ENCODE data around the gene OR4D1.

OR4D1 gene

GRCh38 chr17:58112970-58113631 lies 35.1 kb upstream of the OR4D1 start:
- H2BK120ac ChIP-seq (ENCODE audit: low read depth, low read length): no peak overlapping the region
- H3K27me3 ChIP-seq (ENCODE audit: control insufficient read depth in 1 of 2, insufficient read depth in 1 of 2, low read length in 2 of 2): peaks cover 37 to 44% of the 10 kb centered on the region in 2 experiments
- H3K79me1 ChIP-seq (replicated peaks; ENCODE audit: low read length, poor library complexity, severe bottlenecking): no peaks in the 10 kb centered on the region
- no peak overlapping the region for H3K14ac ChIP-seq (ENCODE audit: low read length in 2 of 2)
- H4K91ac ChIP-seq (ENCODE audit: low read length): no peak overlapping the region
- H3K4me2 ChIP-seq (ENCODE audit: low read length, poor library complexity, severe bottlenecking): no peak overlapping the region
- WGBS: 47% methylated on average over 16 of the region's 17 CpGs
- no peak overlapping the region for H2BK12ac ChIP-seq (ENCODE audit: low read length in 2 of 2)
- no peak overlapping the region for H3K9ac ChIP-seq (ENCODE audit: low read length)
- H3K9me3 ChIP-seq (ENCODE audit: control insufficient read depth, low read length): no peaks in the 10 kb centered on the region
- no peak overlapping the region for H4K8ac ChIP-seq (ENCODE audit: low read length)
- no peak overlapping the region for H3K18ac ChIP-seq (ENCODE audit: low read depth in 1 of 2, low read length in 2 of 2)
- no peak overlapping the region for H2AK5ac ChIP-seq (ENCODE audit: low read length, severe bottlenecking)
- no peak overlapping the region for H2BK5ac ChIP-seq (ENCODE audit: low read depth, low read length, poor library complexity, severe bottlenecking)
- DNase-seq: peak; percentile 74
- H3K4me1 ChIP-seq (ENCODE audit: control insufficient read depth, insufficient read depth, low read depth, low read length): no peaks in the 10 kb centered on the region
- H3K27ac ChIP-seq (ENCODE audit: low read length, poor library complexity, severe bottlenecking): no peak overlapping the region
- H3K4ac ChIP-seq (ENCODE audit: low read depth in 1 of 2, low read length in 2 of 2): no peak overlapping the region
- H3K4me3 ChIP-seq (ENCODE audit: insufficient read depth in 1 of 2, low read depth in 1 of 2, low read length in 2 of 2): no peak overlapping the region
- no peak overlapping the region for H2AFZ ChIP-seq (ENCODE audit: low read depth, low read length)
- no peak overlapping the region for H2BK15ac ChIP-seq (ENCODE audit: low read depth, poor library complexity, severe bottlenecking)
- H3K36me3 ChIP-seq (ENCODE audit: control insufficient read depth in 1 of 2, insufficient read depth in 2 of 2, low read depth in 1 of 2, low read length in 2 of 2): no peaks in the 10 kb centered on the region
- H3K23ac ChIP-seq (ENCODE audit: low read length in 2 of 2): no peak overlapping the region

- H2BK12ac ChIP-seq (ENCODE audit: low read length in 2 of 2): no peak overlapping the region
- H3K27ac ChIP-seq (ENCODE audit: low read length, poor library complexity, severe bottlenecking): no peak overlapping the region
- H3K4me2 ChIP-seq (ENCODE audit: low read length, poor library complexity, severe bottlenecking): no peak overlapping the region
- H4K8ac ChIP-seq (ENCODE audit: low read length): no peak overlapping the region
- H3K27me3 ChIP-seq (ENCODE audit: control insufficient read depth in 1 of 2, insufficient read depth in 1 of 2, low read length in 2 of 2): peaks cover 37 to 46% of the 10 kb centered on the region in 2 experiments
- no peak overlapping the region for H3K4me3 ChIP-seq (ENCODE audit: insufficient read depth in 1 of 2, low read depth in 1 of 2, low read length in 2 of 2)
- H2AK5ac ChIP-seq (ENCODE audit: low read length, severe bottlenecking): no peak overlapping the region
- H3K79me1 ChIP-seq (replicated peaks; ENCODE audit: low read length, poor library complexity, severe bottlenecking): no peaks in the 10 kb centered on the region
- H3K36me3 ChIP-seq (ENCODE audit: control insufficient read depth in 1 of 2, insufficient read depth in 2 of 2, low read depth in 1 of 2, low read length in 2 of 2): no peaks in the 10 kb centered on the region
- no peak overlapping the region for H3K23ac ChIP-seq (ENCODE audit: low read length in 2 of 2)
- H3K9me3 ChIP-seq (ENCODE audit: control insufficient read depth, low read length): no peaks in the 10 kb centered on the region
- no peak overlapping the region for H4K91ac ChIP-seq (ENCODE audit: low read length)
- no peak overlapping the region for H2BK120ac ChIP-seq (ENCODE audit: low read depth, low read length)
- H2BK15ac ChIP-seq (ENCODE audit: low read depth, poor library complexity, severe bottlenecking): no peak overlapping the region
- H3K4ac ChIP-seq (ENCODE audit: low read depth in 1 of 2, low read length in 2 of 2): no peak overlapping the region
- no peak overlapping the region for H2AFZ ChIP-seq (ENCODE audit: low read depth, low read length)
- no peaks in the 10 kb centered on the region for H3K4me1 ChIP-seq (ENCODE audit: control insufficient read depth, insufficient read depth, low read depth, low read length)
- no peak overlapping the region for H3K18ac ChIP-seq (ENCODE audit: low read depth in 1 of 2, low read length in 2 of 2)
- H3K9ac ChIP-seq (ENCODE audit: low read length): no peak overlapping the region
- no peak for DNase-seq
- no peak overlapping the region for H3K14ac ChIP-seq (ENCODE audit: low read length in 2 of 2)
- WGBS: 81% methylated on average over 4 of the region's 4 CpGs
- H2BK5ac ChIP-seq (ENCODE audit: low read depth, low read length, poor library complexity, severe bottlenecking): no peak overlapping the region
Observed at GRCh38 chr17:58113947-58114346, 34.2 kb upstream of the OR4D1 start.

- no peak overlapping the region for H2BK15ac ChIP-seq (ENCODE audit: low read depth, poor library complexity, severe bottlenecking)
- H4K91ac ChIP-seq (ENCODE audit: low read length): no peak overlapping the region
- H3K4me1 ChIP-seq (ENCODE audit: control insufficient read depth, insufficient read depth, low read depth, low read length): no peaks in the 10 kb centered on the region
- H3K36me3 ChIP-seq (ENCODE audit: control insufficient read depth in 1 of 2, insufficient read depth in 2 of 2, low read depth in 1 of 2, low read length in 2 of 2): no peaks in the 10 kb centered on the region
- no peak overlapping the region for H3K9ac ChIP-seq (ENCODE audit: low read length)
- H3K9me3 ChIP-seq (ENCODE audit: control insufficient read depth, low read length): no peaks in the 10 kb centered on the region
- H2AK5ac ChIP-seq (ENCODE audit: low read length, severe bottlenecking): no peak overlapping the region
- no peak overlapping the region for H4K8ac ChIP-seq (ENCODE audit: low read length)
- H3K79me1 ChIP-seq (replicated peaks; ENCODE audit: low read length, poor library complexity, severe bottlenecking): no peaks in the 10 kb centered on the region
- H3K14ac ChIP-seq (ENCODE audit: low read length in 2 of 2): no peak overlapping the region
- no peak for DNase-seq
- H2BK120ac ChIP-seq (ENCODE audit: low read depth, low read length): no peak overlapping the region
- 96% methylated on average over 5 of the region's 5 CpGs for WGBS
- no peak overlapping the region for H3K27ac ChIP-seq (ENCODE audit: low read length, poor library complexity, severe bottlenecking)
- no peak overlapping the region for H2BK12ac ChIP-seq (ENCODE audit: low read length in 2 of 2)
- no peak overlapping the region for H3K4ac ChIP-seq (ENCODE audit: low read depth in 1 of 2, low read length in 2 of 2)
- H3K4me3 ChIP-seq (ENCODE audit: insufficient read depth in 1 of 2, low read depth in 1 of 2, low read length in 2 of 2): no peak overlapping the region
- H3K23ac ChIP-seq (ENCODE audit: low read length in 2 of 2): no peak overlapping the region
- peaks cover 33 to 55% of the 10 kb centered on the region in 2 experiments for H3K27me3 ChIP-seq (ENCODE audit: control insufficient read depth in 1 of 2, insufficient read depth in 1 of 2, low read length in 2 of 2)
- no peak overlapping the region for H3K4me2 ChIP-seq (ENCODE audit: low read length, poor library complexity, severe bottlenecking)
- no peak overlapping the region for H3K18ac ChIP-seq (ENCODE audit: low read depth in 1 of 2, low read length in 2 of 2)
- no peak overlapping the region for H2BK5ac ChIP-seq (ENCODE audit: low read depth, low read length, poor library complexity, severe bottlenecking)
- H2AFZ ChIP-seq (ENCODE audit: low read depth, low read length): no peak overlapping the region
Observed at GRCh38 chr17:58117382-58117781, 30.8 kb upstream of the OR4D1 start.

GRCh38 chr17:58119491-58119890 lies 28.7 kb upstream of the OR4D1 start:
- Histone ChIP-seq H3K9ac (ENCODE audit: low read length) (no peak overlapping the region), H2BK15ac (ENCODE audit: low read depth, poor library complexity, severe bottlenecking) (no peak overlapping the region), H3K14ac (ENCODE audit: low read length in 2 of 2) (no peak overlapping the region), H3K79me1 (replicated peaks; ENCODE audit: low read length, poor library complexity, severe bottlenecking) (no peaks in the 10 kb centered on the region), H3K9me3 (ENCODE audit: control insufficient read depth, low read length) (no peaks in the 10 kb centered on the region), H2BK12ac (ENCODE audit: low read length in 2 of 2) (no peak overlapping the region), H2BK5ac (ENCODE audit: low read depth, low read length, poor library complexity, severe bottlenecking) (no peak overlapping the region), H3K36me3 (ENCODE audit: control insufficient read depth in 1 of 2, insufficient read depth in 2 of 2, low read depth in 1 of 2, low read length in 2 of 2) (no peaks in the 10 kb centered on the region), H3K4me2 (ENCODE audit: low read length, poor library complexity, severe bottlenecking) (no peak overlapping the region), H3K4me3 (ENCODE audit: insufficient read depth in 1 of 2, low read depth in 1 of 2, low read length in 2 of 2) (no peak overlapping the region), H3K27me3 (ENCODE audit: control insufficient read depth in 1 of 2, insufficient read depth in 1 of 2, low read length in 2 of 2) (peaks cover 27 to 46% of the 10 kb centered on the region in 2 experiments), H3K27ac (ENCODE audit: low read length, poor library complexity, severe bottlenecking) (no peak overlapping the region), H3K18ac (ENCODE audit: low read depth in 1 of 2, low read length in 2 of 2) (no peak overlapping the region), H4K8ac (ENCODE audit: low read length) (no peak overlapping the region), H3K4me1 (ENCODE audit: control insufficient read depth, insufficient read depth, low read depth, low read length) (no peaks in the 10 kb centered on the region), H2AFZ (ENCODE audit: low read depth, low read length) (no peak overlapping the region), H3K23ac (ENCODE audit: low read length in 2 of 2) (no peak overlapping the region), H3K4ac (ENCODE audit: low read depth in 1 of 2, low read length in 2 of 2) (no peak overlapping the region), H2AK5ac (ENCODE audit: low read length, severe bottlenecking) (no peak overlapping the region), H2BK120ac (ENCODE audit: low read depth, low read length) (no peak overlapping the region), H4K91ac (ENCODE audit: low read length) (no peak overlapping the region)
- DNase-seq: no peak
- 86% methylated on average over 3 of the region's 3 CpGs for WGBS

Data from mesenchymal stem cell (in vitro differentiated cells and primary cell).